Stimulated activated naive B cell treated with anti-CD40 and anti-IgM and Interleukin-4, amounts not matched to agents 10 μg/mL and 1 μg/mL and 100 μg/mL, for 72 hours (primary cell): Measurements from ENCODE around the gene MAD1L1.

Source experiments
- ATAC-seq, 2 donors: fragments of 150-1000 bp; cut with Tn5 transposase; replicated peaks; 2 replicates each; pipeline ENCODE4 v1.10.0; 2021; ENCODE audit warnings: moderate library complexity in 1 of 2
- DNase-seq: peaks from one replicate; pipeline ENCODE4 v3.0.0; 2021
- H3K27ac Mint-ChIP-seq: one replicate; pipeline ENCODE4 v1.8.0; 2022; ENCODE audit warnings: mild to moderate bottlenecking, mixed read lengths
- H3K27me3 Mint-ChIP-seq, 2 donors: one replicate each; pipeline ENCODE4 v1.8.0; 2022; ENCODE audit warnings: mixed read lengths in 2 of 2
- H3K36me3 Mint-ChIP-seq, 2 donors: one replicate each; pipeline ENCODE4 v1.8.0; 2022; ENCODE audit warnings: mixed read lengths in 2 of 2, mild to moderate bottlenecking in 1 of 2
- H3K4me1 Mint-ChIP-seq, 2 donors: one replicate each; pipeline ENCODE4 v1.8.0; 2022; ENCODE audit warnings: mixed read lengths in 2 of 2, mild to moderate bottlenecking in 1 of 2
- H3K4me3 Mint-ChIP-seq, 2 donors: one replicate each; pipeline ENCODE4 v1.8.0; 2022; ENCODE audit warnings: mild to moderate bottlenecking in 2 of 2, mixed read lengths in 2 of 2, moderate library complexity in 1 of 2
- H3K9me3 Mint-ChIP-seq, 2 donors: one replicate each; pipeline ENCODE4 v1.8.0; 2022; ENCODE audit warnings: mixed read lengths in 2 of 2, mild to moderate bottlenecking in 1 of 2

Gene MAD1L1

DNA sequence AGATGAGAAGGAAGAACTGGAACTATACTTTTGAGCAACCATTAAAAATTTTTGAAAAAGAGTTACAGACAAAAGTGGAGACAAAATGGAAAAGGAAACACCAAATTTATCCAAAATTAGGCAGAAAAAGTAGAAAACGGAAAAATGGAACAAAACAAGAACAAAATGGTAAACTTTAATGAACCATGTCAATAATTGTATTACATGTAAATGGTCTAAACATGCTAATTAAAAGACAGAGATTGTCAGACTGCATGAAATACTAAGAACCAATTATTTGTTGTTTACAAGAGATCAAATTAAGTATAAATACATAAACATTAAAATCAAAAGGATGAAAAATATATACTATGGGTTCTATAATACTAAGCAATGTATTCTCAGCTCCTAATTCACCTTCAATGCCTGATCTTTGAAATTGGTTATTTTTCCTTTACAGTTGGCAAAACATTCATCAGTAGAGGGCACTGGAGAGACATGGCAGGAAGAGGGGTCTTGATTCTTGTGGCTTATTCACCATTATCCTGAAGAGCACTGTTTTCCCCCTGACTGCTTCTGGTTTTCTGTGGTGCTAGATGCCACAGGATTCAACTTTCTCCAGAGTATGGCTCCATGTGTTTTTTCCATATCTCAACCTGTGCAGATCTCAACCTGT, 437.7 kb downstream of the MAD1L1 start:
- DNase-seq (no peak), ATAC-seq (no peak)
- Mint-ChIP-seq H3K9me3 (peaks cover 20 to 22% of the 10 kb centered on the region in 2 donors), H3K27me3 (peaks cover 19 to 23% of the 10 kb centered on the region in 2 donors), H3K27ac (peak overlapping the region; percentile 39), H3K36me3 (peaks cover 6 to 19% of the 10 kb centered on the region in 2 donors), H3K4me3 (no peak overlapping the region), H3K4me1 (no peaks in the 10 kb centered on the region)

DNA sequence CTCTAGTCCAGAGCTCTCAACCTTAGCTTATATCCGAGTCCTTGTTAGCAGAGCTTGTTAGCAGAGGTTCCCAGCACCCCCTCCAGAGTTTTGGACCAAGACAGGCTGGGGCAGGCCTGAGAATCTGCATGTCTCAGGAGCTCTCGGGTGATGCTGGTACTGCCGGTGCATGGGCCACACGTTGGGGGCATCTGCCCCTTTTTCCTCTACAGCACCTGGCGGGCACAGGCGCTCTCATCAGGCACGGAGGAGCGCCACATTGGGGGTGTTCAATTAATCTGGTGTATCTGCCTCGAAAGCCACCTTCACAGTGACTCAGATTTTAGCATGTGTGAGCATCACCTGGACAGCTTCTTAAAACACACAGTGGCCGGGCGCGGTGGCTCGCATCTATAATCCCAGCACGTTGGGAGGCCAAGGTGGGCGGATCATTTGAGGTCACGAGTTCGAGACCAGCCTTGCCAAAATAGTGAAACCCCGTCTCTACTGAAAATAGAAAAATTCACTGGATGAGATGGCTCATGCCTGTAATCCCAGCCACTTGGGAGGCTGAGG, 445.0 kb downstream of the MAD1L1 start:
- peaks cover 9 to 13% of the 10 kb centered on the region in 2 donors for H3K9me3 Mint-ChIP-seq
- peaks cover 6 to 7% of the 10 kb centered on the region in 2 donors for H3K36me3 Mint-ChIP-seq
- H3K27me3 Mint-ChIP-seq, result peaks cover 11 to 20% of the 10 kb centered on the region in 2 donors
- ATAC-seq, result no peak
- DNase-seq, result no peak
- no peaks in the 10 kb centered on the region for H3K4me1 Mint-ChIP-seq
- H3K27ac Mint-ChIP-seq, result no peak overlapping the region
- no peak overlapping the region for H3K4me3 Mint-ChIP-seq

DNA sequence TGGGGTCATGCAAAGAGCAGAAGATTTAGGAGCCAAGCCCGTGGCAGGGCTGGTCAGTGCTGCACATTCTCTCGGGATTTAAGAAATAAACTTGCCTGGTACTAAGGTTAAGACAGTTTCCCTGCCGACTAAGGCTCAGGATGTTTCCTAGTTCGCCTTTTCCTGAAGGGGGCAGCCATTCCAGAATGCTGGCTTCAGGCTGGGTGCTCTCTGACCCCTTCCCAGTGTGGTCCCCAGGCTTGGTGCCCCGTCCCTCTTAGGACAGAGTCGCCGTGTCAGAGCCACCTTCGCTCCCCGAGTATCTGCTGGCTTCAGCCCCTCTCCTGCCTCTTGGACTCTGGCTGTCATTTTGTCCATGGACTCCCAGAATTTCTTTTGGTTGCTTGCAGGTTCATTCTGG, 445.5 kb downstream of the MAD1L1 start:
- Mint-ChIP-seq H3K27ac (no peak overlapping the region), H3K27me3 (peaks cover 11 to 20% of the 10 kb centered on the region in 2 donors), H3K9me3 (peaks cover 9 to 11% of the 10 kb centered on the region in 2 donors), H3K4me1 (no peaks in the 10 kb centered on the region), H3K4me3 (no peak overlapping the region), H3K36me3 (peaks cover 6 to 7% of the 10 kb centered on the region in 2 donors)
- DNase-seq (no peak), ATAC-seq (no peak)

DNA sequence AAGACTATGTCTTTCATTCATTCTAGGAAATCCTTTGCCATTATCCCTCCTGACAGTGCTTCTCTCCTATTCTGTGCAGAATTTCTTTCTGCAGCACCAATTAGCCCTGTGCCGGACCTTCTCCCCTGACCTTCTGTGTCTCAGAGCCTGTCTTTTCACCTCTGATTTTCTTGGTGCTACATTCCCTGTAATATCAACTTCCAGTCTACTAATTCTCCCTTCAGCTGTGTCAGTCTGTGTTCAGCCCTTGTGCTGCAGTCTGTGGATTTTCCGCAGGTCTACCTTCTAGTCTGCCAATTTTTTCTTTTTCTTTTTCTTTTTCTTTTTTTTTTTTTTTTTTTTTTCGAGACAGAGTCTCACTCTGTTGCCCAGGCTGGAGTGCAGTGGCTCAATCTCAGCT, 446.9 kb downstream of the MAD1L1 start:
- Mint-ChIP-seq H3K9me3 (peaks cover 9 to 11% of the 10 kb centered on the region in 2 donors), H3K4me3 (no peak overlapping the region), H3K4me1 (no peaks in the 10 kb centered on the region), H3K36me3 (peaks cover 6 to 7% of the 10 kb centered on the region in 2 donors), H3K27ac (no peak overlapping the region), H3K27me3 (peaks cover 11 to 20% of the 10 kb centered on the region in 2 donors)
- ATAC-seq (no peak), DNase-seq (no peak)

DNA sequence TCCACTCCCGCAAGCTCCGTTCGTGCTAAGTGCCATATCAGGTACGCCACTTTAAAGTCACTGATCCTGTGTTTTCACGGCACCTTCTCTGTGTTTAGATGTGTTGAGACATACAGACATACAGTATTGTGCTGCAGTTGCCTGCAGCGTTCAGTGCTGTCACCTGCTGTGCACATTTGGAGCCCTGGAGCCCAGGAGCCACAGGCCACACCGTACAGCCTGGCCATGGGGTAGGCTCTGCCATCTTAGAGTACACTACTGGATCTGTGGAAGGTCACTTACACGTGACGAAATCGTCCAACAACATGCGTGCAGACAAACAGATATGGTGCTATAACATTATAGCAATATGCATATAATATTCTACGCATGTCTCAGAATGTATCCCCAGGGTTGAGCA, 451.4 kb downstream of the MAD1L1 start:
- peaks cover 12 to 15% of the 10 kb centered on the region in 2 donors for H3K9me3 Mint-ChIP-seq
- no peaks in the 10 kb centered on the region for H3K4me1 Mint-ChIP-seq
- H3K27ac Mint-ChIP-seq, result no peak overlapping the region
- H3K36me3 Mint-ChIP-seq, result peaks cover 10 to 13% of the 10 kb centered on the region in 2 donors
- peaks cover 8 to 22% of the 10 kb centered on the region in 2 donors for H3K27me3 Mint-ChIP-seq
- ATAC-seq, result no peak
- H3K4me3 Mint-ChIP-seq, result no peak overlapping the region
- DNase-seq, result no peak

DNA sequence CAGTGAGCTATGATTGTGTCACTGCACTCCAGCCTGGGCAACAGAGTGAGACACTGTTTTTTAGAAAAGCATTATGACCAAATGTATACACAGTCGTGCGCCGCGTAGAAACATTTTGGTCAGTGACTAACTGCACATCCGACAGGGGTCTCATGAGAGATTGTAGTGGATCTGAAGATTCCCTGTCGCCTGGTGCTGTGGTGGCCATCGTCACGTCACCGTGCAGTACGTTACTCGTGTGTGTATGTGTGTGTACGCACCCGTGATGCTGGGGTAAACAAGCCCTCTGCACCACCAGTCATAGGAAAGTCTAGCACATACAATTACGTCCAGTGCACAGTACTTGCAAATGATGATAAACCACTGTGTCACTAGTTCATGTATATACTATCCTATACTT, 453.3 kb downstream of the MAD1L1 start:
- ATAC-seq, result no peak
- H3K9me3 Mint-ChIP-seq, result peaks cover 13 to 18% of the 10 kb centered on the region in 2 donors
- H3K27ac Mint-ChIP-seq, result no peak overlapping the region
- no peaks in the 10 kb centered on the region for H3K4me1 Mint-ChIP-seq
- DNase-seq, result no peak
- H3K27me3 Mint-ChIP-seq, result peaks cover 14 to 22% of the 10 kb centered on the region in 2 donors
- H3K4me3 Mint-ChIP-seq, result no peak overlapping the region
- H3K36me3 Mint-ChIP-seq, result peaks cover 8 to 14% of the 10 kb centered on the region in 2 donors

DNA sequence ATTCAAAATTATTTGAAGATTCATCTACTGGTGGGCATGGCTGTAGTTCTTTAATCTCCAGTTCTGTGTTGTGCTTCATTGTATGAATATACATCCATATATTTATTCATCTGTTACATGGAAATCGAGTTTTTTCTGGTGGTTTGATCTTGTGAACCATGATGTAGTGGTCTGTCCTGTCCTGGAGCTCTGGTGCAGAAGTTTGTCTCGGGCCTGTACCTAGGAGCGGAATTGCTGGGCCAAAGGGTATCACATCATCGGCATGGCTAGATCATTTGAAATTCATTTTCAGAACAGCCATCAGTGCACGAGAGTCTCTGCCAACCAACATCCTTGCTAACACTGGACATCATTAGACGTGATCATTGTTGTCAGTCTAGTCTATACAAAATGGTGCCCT, 455.6 kb downstream of the MAD1L1 start:
- DNase-seq (no peak), ATAC-seq (no peak)
- peaks cover 8 to 20% of the 10 kb centered on the region in 2 donors for H3K36me3 Mint-ChIP-seq
- H3K4me3 Mint-ChIP-seq, result no peak overlapping the region
- no peaks in the 10 kb centered on the region for H3K4me1 Mint-ChIP-seq
- H3K27me3 Mint-ChIP-seq, result peaks cover 14 to 22% of the 10 kb centered on the region in 2 donors
- no peak overlapping the region for H3K27ac Mint-ChIP-seq
- H3K9me3 Mint-ChIP-seq, result peaks cover 19 to 25% of the 10 kb centered on the region in 2 donors

DNA sequence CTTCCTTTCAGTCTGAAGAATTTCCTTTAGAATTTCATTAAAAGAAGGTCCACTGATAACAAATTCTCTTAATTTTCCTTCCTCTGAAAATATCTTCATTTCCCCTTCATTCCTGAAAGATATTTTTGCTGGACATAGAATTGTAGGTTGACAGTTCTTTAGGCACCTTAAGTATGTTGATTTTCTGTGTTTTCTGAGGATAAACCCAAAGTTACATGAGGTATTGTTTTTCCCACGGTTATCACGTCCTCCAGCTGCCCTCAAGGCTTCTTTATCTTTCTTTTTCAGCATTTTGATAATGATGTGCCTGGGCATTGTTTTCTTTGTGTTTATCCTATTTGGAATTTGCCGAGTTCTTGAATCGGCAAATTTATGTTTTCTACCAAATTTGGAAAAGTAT, 457.4 kb downstream of the MAD1L1 start:
- no peak for DNase-seq
- H3K27me3 Mint-ChIP-seq, result peaks cover 14 to 22% of the 10 kb centered on the region in 2 donors
- no peak overlapping the region for H3K27ac Mint-ChIP-seq
- H3K4me3 Mint-ChIP-seq, result no peak overlapping the region
- H3K36me3 Mint-ChIP-seq, result peaks cover 8 to 20% of the 10 kb centered on the region in 2 donors
- H3K4me1 Mint-ChIP-seq, result no peaks in the 10 kb centered on the region
- peaks cover 19 to 25% of the 10 kb centered on the region in 2 donors for H3K9me3 Mint-ChIP-seq
- no peak for ATAC-seq

DNA sequence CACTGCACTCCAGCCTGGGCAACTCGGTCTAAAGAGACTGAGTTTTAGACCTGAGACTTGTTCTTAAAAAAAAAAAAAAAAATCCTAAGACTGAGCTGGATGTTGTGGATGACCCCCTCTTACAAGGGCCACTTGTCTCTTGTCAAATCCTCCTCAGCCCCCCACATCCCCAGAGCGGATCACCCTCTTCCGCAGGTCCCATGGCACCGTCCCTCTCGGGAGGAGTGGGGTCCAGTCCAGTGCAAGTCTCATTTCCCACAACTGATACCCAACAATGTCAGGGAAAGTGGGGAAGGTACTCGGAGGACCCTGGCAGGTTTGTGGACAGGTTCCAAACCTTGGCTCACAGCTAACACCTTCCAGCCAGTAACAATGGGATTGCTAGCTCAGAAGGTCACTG, 462.4 kb downstream of the MAD1L1 start:
- Mint-ChIP-seq H3K27me3 (peaks cover 8 to 10% of the 10 kb centered on the region in 2 donors), H3K36me3 (peaks cover 2 to 8% of the 10 kb centered on the region in 2 donors), H3K4me3 (no peak overlapping the region), H3K27ac (no peak overlapping the region), H3K4me1 (no peaks in the 10 kb centered on the region), H3K9me3 (peaks cover 9 to 11% of the 10 kb centered on the region in 2 donors)
- ATAC-seq (no peak), DNase-seq (no peak)

DNA sequence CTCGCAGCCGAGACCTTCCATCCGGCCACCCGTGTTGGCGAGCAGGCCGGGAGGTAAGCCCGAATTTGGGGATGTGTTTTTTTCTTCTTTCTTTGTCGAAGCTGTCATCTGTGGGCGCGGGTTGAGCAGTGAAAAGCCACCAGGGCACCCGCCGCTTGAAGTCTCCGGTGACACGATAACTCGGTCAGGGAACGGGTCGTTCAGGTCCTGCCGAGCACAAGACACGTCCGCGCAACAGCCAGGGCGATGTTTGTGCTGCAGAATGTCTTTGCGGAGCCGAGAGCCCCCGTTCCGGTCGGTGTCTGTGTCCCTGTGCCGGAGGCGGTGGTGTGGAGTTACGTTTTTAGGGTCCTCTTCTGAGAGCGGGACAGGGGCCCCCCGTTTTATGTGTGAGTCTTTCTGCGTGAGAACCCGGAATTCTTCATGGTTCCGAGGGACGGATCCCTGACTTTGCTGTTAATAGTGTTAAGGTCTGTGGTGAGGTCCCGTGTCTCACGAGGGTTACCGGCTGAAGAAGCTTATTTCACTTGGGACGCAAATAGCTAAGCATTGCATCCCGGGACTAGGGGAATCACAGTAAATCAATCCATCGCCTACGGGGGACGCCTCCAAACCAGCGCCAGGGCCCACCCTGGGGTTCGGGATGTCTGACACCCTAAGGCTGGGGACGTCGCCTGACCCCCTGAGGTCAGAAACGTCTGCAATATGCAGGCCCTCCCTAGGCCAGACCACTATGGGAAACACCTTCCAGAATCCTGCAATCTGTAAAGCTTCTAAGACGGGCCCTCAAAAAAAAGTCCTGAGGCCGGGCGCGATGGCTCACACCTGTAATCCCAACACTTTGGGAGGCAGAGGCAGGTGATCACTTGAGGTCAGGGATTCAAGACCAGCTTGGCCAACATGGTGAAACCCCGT, 463.2 kb downstream of the MAD1L1 start:
- Mint-ChIP-seq H3K4me3 (no peak overlapping the region), H3K9me3 (peaks cover 6 to 7% of the 10 kb centered on the region in 2 donors), H3K27me3 (peaks cover 6 to 7% of the 10 kb centered on the region in 2 donors), H3K27ac (no peak overlapping the region), H3K36me3 (peaks cover 0 to 6% of the 10 kb centered on the region in 2 donors), H3K4me1 (no peaks in the 10 kb centered on the region)
- no peak for ATAC-seq
- DNase-seq, result no peak

DNA sequence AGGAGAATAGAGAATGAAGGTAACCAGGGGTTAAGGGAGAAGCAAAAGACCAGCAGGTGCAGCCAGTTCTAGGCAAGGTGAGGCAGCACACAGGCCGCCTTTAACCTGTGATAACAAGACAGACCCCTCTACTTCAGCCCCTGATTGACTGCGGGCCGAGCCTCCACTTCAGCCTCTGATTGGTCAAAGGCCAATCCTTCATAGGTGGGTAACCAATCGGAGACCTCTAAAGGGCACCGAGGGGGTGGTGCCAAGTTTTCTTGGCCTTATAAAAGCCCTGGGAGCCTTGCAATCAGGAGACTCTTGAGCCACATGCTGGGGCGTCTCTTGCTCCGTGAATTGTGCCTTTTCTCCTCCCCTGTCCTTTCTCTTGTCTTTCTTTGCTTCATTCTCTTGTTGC, 463.9 kb downstream of the MAD1L1 start:
- no peaks in the 10 kb centered on the region for H3K4me1 Mint-ChIP-seq
- H3K27ac Mint-ChIP-seq, result no peak overlapping the region
- peaks cover 0 to 6% of the 10 kb centered on the region in 2 donors for H3K36me3 Mint-ChIP-seq
- ATAC-seq, result no peak
- no peak overlapping the region for H3K4me3 Mint-ChIP-seq
- DNase-seq, result no peak
- peaks cover 6 to 7% of the 10 kb centered on the region in 2 donors for H3K9me3 Mint-ChIP-seq
- H3K27me3 Mint-ChIP-seq, result peaks cover 6 to 7% of the 10 kb centered on the region in 2 donors

DNA sequence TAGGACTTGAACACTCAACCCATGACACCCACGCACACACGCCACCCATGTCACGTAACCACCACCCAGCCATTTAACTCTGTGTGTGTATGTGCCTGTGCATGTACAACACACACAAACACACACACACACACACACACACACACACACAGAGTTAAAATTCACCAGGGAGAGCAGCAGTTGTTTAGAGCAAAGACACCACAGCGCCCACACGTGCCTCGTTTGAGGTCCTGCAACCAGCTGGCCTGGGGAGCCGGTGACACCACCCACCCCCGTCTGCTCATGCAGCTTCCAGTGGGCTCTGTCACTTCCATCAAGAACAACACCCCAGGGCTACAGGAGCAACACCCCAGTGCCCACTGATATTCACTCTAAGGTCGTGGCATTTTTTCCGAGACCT, 465.2 kb downstream of the MAD1L1 start:
- H3K4me1 Mint-ChIP-seq, result no peaks in the 10 kb centered on the region
- H3K36me3 Mint-ChIP-seq, result no peaks in the 10 kb centered on the region
- H3K27ac Mint-ChIP-seq, result no peak overlapping the region
- H3K9me3 Mint-ChIP-seq, result peaks cover 0 to under 1% of the 10 kb centered on the region in 2 donors
- peaks cover 6 to 7% of the 10 kb centered on the region in 2 donors for H3K27me3 Mint-ChIP-seq
- no peak for ATAC-seq
- no peak for DNase-seq
- H3K4me3 Mint-ChIP-seq, result no peak overlapping the region
